ENCODE data around the gene LACC1. TPM values are rescaled to one million over a fixed set of nuclear protein-coding genes. Genes with fewer than 3 reads are reported as not detected.

Gene LACC1
- total RNA-seq, 2 donors from 2014 or later, result 2.3 to 9.9 TPM

- no peak overlapping the region for H3K4me3 ChIP-seq
- no peak for DNase-seq
- H3K36me3 ChIP-seq (replicated peaks in 1 of 2; ENCODE audit: insufficient read depth in 1 of 2, low read depth in 2 of 2), result no peaks in the 10 kb centered on the region
- intact Hi-C loops (cut with DNase I), result no loop called here
- H3K27ac ChIP-seq, result no peak overlapping the region
- ATAC-seq, result no peak
- H3K9me3 ChIP-seq, result no peaks in the 10 kb centered on the region
- peaks cover 12% of the 10 kb centered on the region for H3K4me1 ChIP-seq
- no peaks in the 10 kb centered on the region for H3K27me3 ChIP-seq
- WGBS, 2 donors, result 91 to 92% methylated on average over 2 of the region's 2 CpGs
- TF ChIP-seq POLR2A (IDR thresholded peaks at IDR 0.05) (no peak), CTCF (IDR thresholded peaks at IDR 0.05) (no peak)
Observed at GRCh38 chr13:43876366-43876765, 3.3 kb upstream of the LACC1 start.

GRCh38 chr13:43877326-43877725 is 2.4 kb upstream of the LACC1 start:
- TF ChIP-seq CTCF (IDR thresholded peaks at IDR 0.05) (no peak), POLR2A (IDR thresholded peaks at IDR 0.05) (no peak)
- ATAC-seq (no peak), DNase-seq (no peak)
- Histone ChIP-seq H3K4me1 (peaks cover 12% of the 10 kb centered on the region), H3K27ac (no peak overlapping the region), H3K27me3 (no peaks in the 10 kb centered on the region), H3K36me3 (replicated peaks in 1 of 2; ENCODE audit: insufficient read depth in 1 of 2, low read depth in 2 of 2) (no peaks in the 10 kb centered on the region), H3K9me3 (no peaks in the 10 kb centered on the region), H3K4me3 (no peak overlapping the region)
- intact Hi-C loops (cut with DNase I), result no loop called here

DNA sequence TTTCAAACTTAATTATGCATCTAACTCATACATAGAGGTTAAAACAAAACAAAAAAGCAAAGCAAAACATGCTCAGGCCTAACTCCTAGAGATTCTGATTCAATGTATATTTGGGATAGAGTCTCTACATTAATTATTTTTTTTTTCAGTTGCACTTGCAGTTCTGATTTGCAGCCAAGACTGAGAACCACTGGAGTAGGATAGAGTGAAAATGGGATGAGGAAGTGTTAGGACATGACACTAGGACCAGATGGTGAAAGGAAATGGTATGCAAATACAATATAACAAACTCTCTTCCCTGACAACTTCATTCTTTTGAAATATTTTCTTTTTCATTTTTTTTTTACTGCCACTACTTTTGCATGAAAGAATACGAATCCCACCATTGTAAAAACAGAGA is 1.9 kb upstream of the LACC1 start:
- no peak overlapping the region for H3K4me3 ChIP-seq
- no peak for DNase-seq
- intact Hi-C loops (cut with DNase I), result no loop called here
- H3K27ac ChIP-seq, result no peak overlapping the region
- no peaks in the 10 kb centered on the region for H3K9me3 ChIP-seq
- TF ChIP-seq POLR2A (IDR thresholded peaks at IDR 0.05) (no peak), CTCF (IDR thresholded peaks at IDR 0.05) (no peak)
- H3K27me3 ChIP-seq, result no peaks in the 10 kb centered on the region
- WGBS, 2 donors, result 87% methylated on average over 1 of the region's 1 CpG
- H3K4me1 ChIP-seq, result peaks cover 12% of the 10 kb centered on the region
- no peaks in the 10 kb centered on the region for H3K36me3 ChIP-seq (replicated peaks in 1 of 2; ENCODE audit: insufficient read depth in 1 of 2, low read depth in 2 of 2)
- ATAC-seq, result no peak

- H3K9me3 ChIP-seq, result no peaks in the 10 kb centered on the region
- WGBS, 2 donors, result 1% methylated on average over 45 to 76 of the region's 78 CpGs
- TF ChIP-seq CTCF (IDR thresholded peaks at IDR 0.05) (no peak), POLR2A (IDR thresholded peaks at IDR 0.05) (peak; percentile 91 to 98 (median 97))
- ATAC-seq (peak; percentile 92), DNase-seq (peak; percentile 85 to 91 (median 88))
- no peaks in the 10 kb centered on the region for H3K27me3 ChIP-seq
- intact Hi-C loops (cut with DNase I), result no loop called here
- peak within 1 kb of the TSS; percentile 92 to 97 (median 96) for H3K27ac ChIP-seq
- H3K36me3 ChIP-seq (replicated peaks in 1 of 2; ENCODE audit: insufficient read depth in 1 of 2, low read depth in 2 of 2), result no peaks in the 10 kb centered on the region
- H3K4me3 ChIP-seq, result peak within 1 kb of the TSS; percentile 38 to 45
- peaks cover 12% of the 10 kb centered on the region for H3K4me1 ChIP-seq
Observed at GRCh38 chr13:43878892-43879754, 581 bp upstream of the LACC1 start, which contains the start of gene CCDC122. Gene CCDC122 (minus strand): TSS chr13:43879740. CDS start chr13:43869376, 10,364 bp downstream.
